ENCODE measurements around the gene HES2.

DNA sequence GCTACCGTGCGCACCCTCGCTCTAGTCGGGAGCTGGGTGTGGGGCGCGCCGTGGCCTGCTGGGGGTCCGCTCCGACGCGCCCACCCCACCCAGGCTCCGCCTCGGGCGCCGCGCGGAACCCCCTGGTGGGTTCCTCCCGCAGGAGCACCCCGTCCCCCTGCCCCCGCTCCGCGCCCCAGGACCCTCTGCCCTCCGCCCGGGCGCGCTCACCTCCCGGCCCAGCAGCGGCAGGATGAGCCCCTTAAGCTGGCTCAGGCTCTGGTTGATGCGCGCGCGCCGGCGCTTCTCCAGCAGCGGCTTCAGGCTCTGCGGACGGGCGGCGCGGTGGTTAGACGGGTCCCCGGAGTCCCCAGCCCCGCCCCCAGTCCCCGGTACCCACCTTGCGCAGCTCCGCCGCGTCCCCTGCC lies 319 bp downstream of the HES2 start:
- TF ChIP-seq, protein P1, sequence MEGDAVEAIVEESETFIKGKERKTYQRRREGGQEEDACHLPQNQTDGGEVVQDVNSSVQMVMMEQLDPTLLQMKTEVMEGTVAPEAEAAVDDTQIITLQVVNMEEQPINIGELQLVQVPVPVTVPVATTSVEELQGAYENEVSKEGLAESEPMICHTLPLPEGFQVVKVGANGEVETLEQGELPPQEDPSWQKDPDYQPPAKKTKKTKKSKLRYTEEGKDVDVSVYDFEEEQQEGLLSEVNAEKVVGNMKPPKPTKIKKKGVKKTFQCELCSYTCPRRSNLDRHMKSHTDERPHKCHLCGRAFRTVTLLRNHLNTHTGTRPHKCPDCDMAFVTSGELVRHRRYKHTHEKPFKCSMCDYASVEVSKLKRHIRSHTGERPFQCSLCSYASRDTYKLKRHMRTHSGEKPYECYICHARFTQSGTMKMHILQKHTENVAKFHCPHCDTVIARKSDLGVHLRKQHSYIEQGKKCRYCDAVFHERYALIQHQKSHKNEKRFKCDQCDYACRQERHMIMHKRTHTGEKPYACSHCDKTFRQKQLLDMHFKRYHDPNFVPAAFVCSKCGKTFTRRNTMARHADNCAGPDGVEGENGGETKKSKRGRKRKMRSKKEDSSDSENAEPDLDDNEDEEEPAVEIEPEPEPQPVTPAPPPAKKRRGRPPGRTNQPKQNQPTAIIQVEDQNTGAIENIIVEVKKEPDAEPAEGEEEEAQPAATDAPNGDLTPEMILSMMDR (IDR thresholded peaks at IDR 0.05): no peak
- no peak for TF ChIP-seq POLR2AphosphoS5 (IDR thresholded peaks at IDR 0.05; ENCODE audit: insufficient read depth in 1 of 2, low read depth in 1 of 2)
- no peak for TF ChIP-seq POLR2A (IDR thresholded peaks at IDR 0.05)

All from vagina (tissue), 2 donors.